ENCODE measurements around the gene SPATC1L. TPM values are rescaled to one million over a fixed set of nuclear protein-coding genes. Genes with fewer than 3 reads are reported as not detected.

SPATC1L gene
- total RNA-seq, 2 donors from 2014 or later, result 6.2 to 6.9 TPM

GRCh38 chr21:46127239-46128105 lies 56.8 kb downstream of the SPATC1L start:
- no peak overlapping the region for H3K4me3 ChIP-seq
- H3K9ac ChIP-seq (ENCODE audit: low read depth in 2 of 2, low read length in 2 of 2), result no peak overlapping the region
- no peak for DNase-seq
- intact Hi-C loops (cut with DNase I), result no loop called here
- H3K36me3 ChIP-seq, result no peaks in the 10 kb centered on the region
- H3K4me1 ChIP-seq, result no peaks in the 10 kb centered on the region
- H3K27ac ChIP-seq, result no peak overlapping the region
- H3K9me3 ChIP-seq, result no peaks in the 10 kb centered on the region
- H3K27me3 ChIP-seq, result no peaks in the 10 kb centered on the region
- TF ChIP-seq, protein P1, sequence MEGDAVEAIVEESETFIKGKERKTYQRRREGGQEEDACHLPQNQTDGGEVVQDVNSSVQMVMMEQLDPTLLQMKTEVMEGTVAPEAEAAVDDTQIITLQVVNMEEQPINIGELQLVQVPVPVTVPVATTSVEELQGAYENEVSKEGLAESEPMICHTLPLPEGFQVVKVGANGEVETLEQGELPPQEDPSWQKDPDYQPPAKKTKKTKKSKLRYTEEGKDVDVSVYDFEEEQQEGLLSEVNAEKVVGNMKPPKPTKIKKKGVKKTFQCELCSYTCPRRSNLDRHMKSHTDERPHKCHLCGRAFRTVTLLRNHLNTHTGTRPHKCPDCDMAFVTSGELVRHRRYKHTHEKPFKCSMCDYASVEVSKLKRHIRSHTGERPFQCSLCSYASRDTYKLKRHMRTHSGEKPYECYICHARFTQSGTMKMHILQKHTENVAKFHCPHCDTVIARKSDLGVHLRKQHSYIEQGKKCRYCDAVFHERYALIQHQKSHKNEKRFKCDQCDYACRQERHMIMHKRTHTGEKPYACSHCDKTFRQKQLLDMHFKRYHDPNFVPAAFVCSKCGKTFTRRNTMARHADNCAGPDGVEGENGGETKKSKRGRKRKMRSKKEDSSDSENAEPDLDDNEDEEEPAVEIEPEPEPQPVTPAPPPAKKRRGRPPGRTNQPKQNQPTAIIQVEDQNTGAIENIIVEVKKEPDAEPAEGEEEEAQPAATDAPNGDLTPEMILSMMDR (IDR thresholded peaks at IDR 0.05), result no peak

- no peak for DNase-seq
- no peaks in the 10 kb centered on the region for H3K4me1 ChIP-seq
- intact Hi-C loops (cut with DNase I), result no loop called here
- TF ChIP-seq, protein P1 (IDR thresholded peaks at IDR 0.05), result no peak
- H3K9me3 ChIP-seq, result no peaks in the 10 kb centered on the region
- no peaks in the 10 kb centered on the region for H3K36me3 ChIP-seq
- no peak overlapping the region for H3K4me3 ChIP-seq
- H3K27me3 ChIP-seq, result no peaks in the 10 kb centered on the region
- H3K9ac ChIP-seq (ENCODE audit: low read depth in 2 of 2, low read length in 2 of 2), result no peak overlapping the region
- no peak overlapping the region for H3K27ac ChIP-seq
Observed at GRCh38 chr21:46126309-46127238, 57.7 kb downstream of the SPATC1L start.

- TF ChIP-seq, protein P1 (IDR thresholded peaks at IDR 0.05), result no peak
- intact Hi-C loops (cut with DNase I), result no loop called here
Observed at GRCh38 chr21:46125846-46126301, 58.4 kb downstream of the SPATC1L start.

GRCh38 chr21:46124926-46125845 lies 59.1 kb downstream of the SPATC1L start:
- H3K9me3 ChIP-seq, result no peaks in the 10 kb centered on the region
- no peak overlapping the region for H3K4me3 ChIP-seq
- intact Hi-C loops (cut with DNase I), result no loop called here
- H3K36me3 ChIP-seq, result no peaks in the 10 kb centered on the region
- no peak overlapping the region for H3K9ac ChIP-seq (ENCODE audit: low read depth in 2 of 2, low read length in 2 of 2)
- H3K4me1 ChIP-seq, result no peaks in the 10 kb centered on the region
- TF ChIP-seq, protein P1 (IDR thresholded peaks at IDR 0.05), result no peak
- H3K27ac ChIP-seq, result no peak overlapping the region
- no peaks in the 10 kb centered on the region for H3K27me3 ChIP-seq
- no peak for DNase-seq

More at GRCh38 chr21:46125846-46126301, 58.4 kb downstream of the SPATC1L start:
- Histone ChIP-seq H3K4me3 (no peak overlapping the region), H3K9me3 (no peaks in the 10 kb centered on the region), H3K9ac (ENCODE audit: low read depth in 2 of 2, low read length in 2 of 2) (no peak overlapping the region), H3K36me3 (no peaks in the 10 kb centered on the region), H3K27me3 (no peaks in the 10 kb centered on the region), H3K4me1 (no peaks in the 10 kb centered on the region), H3K27ac (no peak overlapping the region)
- no peak for DNase-seq
